HG03196 (cell line): ENCODE measurements around the gene BLMH.
"Not testable (repeated sequence)": the region's sequence is repeated elsewhere in the genome, so short reads cannot be mapped to it uniquely, and the experiment has no call there.

Experiments used
- ATAC-seq: cut with Tn5 transposase; IDR thresholded peaks from one replicate; pipeline ENCODE4 v1.9.1; 2021; ENCODE audit not compliant: unreplicated experiment

The BLMH gene

GRCh38 chr17:30207655-30208054 lies 84.1 kb downstream of the BLMH start:
- ATAC-seq = no peak

- no peak for ATAC-seq
These were observed 88.2 kb downstream of the BLMH start for GRCh38 chr17:30203471-30203981.

GRCh38 chr17:30200656-30201055 lies 91.1 kb downstream of the BLMH start:
- ATAC-seq = not testable (repeated sequence)

- no peak for ATAC-seq
These were observed 91.6 kb downstream of the BLMH start for GRCh38 chr17:30200106-30200505.

- ATAC-seq = no peak
These were observed 92.1 kb downstream of the BLMH start for GRCh38 chr17:30199600-30199999.
